WTC11 (cell line): ENCODE measurements around the gene LYRM2. TPM values are rescaled to one million over a fixed set of nuclear protein-coding genes. Genes with fewer than 3 reads are reported as not detected.

Source experiments
- ATAC-seq: fragments of 200-7000 bp; cut with Tn5 transposase; 2 replicates; pipeline ENCODE4 v1.10.0; 2021; ENCODE audit warnings: mild to moderate bottlenecking, moderate library complexity
- CTCF ChIA-PET: fragments of 300-600 bp; sonication (Branson Sonifier 250); formaldehyde crosslinking; loops from one replicate; lab custom pipeline; 2021; ENCODE audit warnings: antibody characterized with exemption; lab: Charles Lee
- POLR2A ChIA-PET: fragments of 350-600 bp; sonication (Branson Sonifier 250); formaldehyde crosslinking; loops from one replicate; lab custom pipeline; 2021; ENCODE audit warnings: antibody characterized with exemption; lab: Charles Lee
- DNase-seq: peaks from one replicate; pipeline ENCODE4 v3.0.0; 2021; ENCODE audit warnings: low spot score
- H3K27ac Mint-ChIP-seq: 2 replicates; pipeline ENCODE4 v1.8.0; 2021; ENCODE audit warnings: mixed read lengths
- H3K27me3 Mint-ChIP-seq: 2 replicates; pipeline ENCODE4 v1.8.0; 2021; ENCODE audit warnings: low read depth, mild to moderate bottlenecking, moderate library complexity, mixed read lengths
- H3K36me3 Mint-ChIP-seq: 2 replicates; pipeline ENCODE4 v1.8.0; 2021; ENCODE audit warnings: mixed read lengths
- H3K4me1 Mint-ChIP-seq: 2 replicates; pipeline ENCODE4 v1.8.0; 2022; ENCODE audit warnings: mixed read lengths
- H3K4me3 Mint-ChIP-seq: 2 replicates; pipeline ENCODE4 v1.8.0; 2021; ENCODE audit warnings: mild to moderate bottlenecking, moderate library complexity, mixed read lengths
- H3K9me3 Mint-ChIP-seq: 2 replicates; pipeline ENCODE4 v1.8.0; 2021; ENCODE audit warnings: mixed read lengths
- ATF1 ChIP-seq: sonication (generic); formaldehyde crosslinking; IDR thresholded peaks from 2 replicates; pipeline ENCODE4 v1.8.1; 2023; ENCODE audit warnings: mild to moderate bottlenecking, moderate library complexity, missing genetic modification reagents
- HMGA2 ChIP-seq: fragments of 250-450 bp; sonication (Bioruptor Pico); IDR thresholded peaks from 2 replicates; pipeline ENCODE4 v1.4.0; 2021; ENCODE audit warnings: mild to moderate bottlenecking, moderate library complexity
- NFATC4 ChIP-seq: fragments of 250-450 bp; sonication (Bioruptor Pico); IDR thresholded peaks from 2 replicates; pipeline ENCODE4 v1.9.0; 2021; ENCODE audit warnings: mild to moderate bottlenecking
- NR3C1 ChIP-seq: sonication (generic); formaldehyde crosslinking; conservative IDR thresholded peaks from 2 replicates; pipeline ENCODE4 v1.8.1; 2023; ENCODE audit warnings: low read depth, mild to moderate bottlenecking, missing genetic modification reagents
- SP1 ChIP-seq: sonication (generic); formaldehyde crosslinking; conservative IDR thresholded peaks from 2 replicates; pipeline ENCODE4 v1.8.1; 2022; ENCODE audit warnings: missing genetic modification reagents
- total RNA-seq: library from RNA; stranded (reverse); gene quantifications from 3 replicates; pipeline ENCODE4 v1.2.3, GENCODE V29; 2021
- TF ChIP-seq, protein P1 (sequence below): fragments of 250-450 bp; sonication (Bioruptor Pico); IDR thresholded peaks from 2 replicates; pipeline ENCODE4 v2.1.2; 2022; ENCODE audit warnings: mild to moderate bottlenecking, moderate library complexity
- TF ChIP-seq, protein P2 (sequence below): fragments of 250-450 bp; sonication (Bioruptor Pico); IDR thresholded peaks from 2 replicates; pipeline ENCODE4 v1.9.0; 2021; ENCODE audit warnings: mild to moderate bottlenecking, borderline replicate concordance
- TF ChIP-seq, protein P3 (sequence below): sonication (generic); formaldehyde crosslinking; IDR thresholded peaks from 2 replicates; pipeline ENCODE4 v1.8.1; 2023; ENCODE audit warnings: mild to moderate bottlenecking, missing genetic modification reagents
- TF ChIP-seq, protein P4 (sequence below): sonication (generic); formaldehyde crosslinking; IDR thresholded peaks from 2 replicates; pipeline ENCODE4 v1.8.1; 2023; ENCODE audit warnings: mild to moderate bottlenecking, missing genetic modification reagents
- TF ChIP-seq, protein P5 (sequence below): sonication (generic); formaldehyde crosslinking; IDR thresholded peaks from 2 replicates; pipeline ENCODE4 v1.8.1; 2023; ENCODE audit warnings: mild to moderate bottlenecking, missing genetic modification reagents, moderate library complexity
- TF ChIP-seq, protein P6 (sequence below): sonication (generic); formaldehyde crosslinking; IDR thresholded peaks from 2 replicates; pipeline ENCODE4 v1.8.1; 2023; ENCODE audit warnings: mild to moderate bottlenecking, missing genetic modification reagents, borderline replicate concordance

Gene LYRM2
- total RNA-seq, 1 experiment from 2014 or later, result 22.2 TPM

DNA sequence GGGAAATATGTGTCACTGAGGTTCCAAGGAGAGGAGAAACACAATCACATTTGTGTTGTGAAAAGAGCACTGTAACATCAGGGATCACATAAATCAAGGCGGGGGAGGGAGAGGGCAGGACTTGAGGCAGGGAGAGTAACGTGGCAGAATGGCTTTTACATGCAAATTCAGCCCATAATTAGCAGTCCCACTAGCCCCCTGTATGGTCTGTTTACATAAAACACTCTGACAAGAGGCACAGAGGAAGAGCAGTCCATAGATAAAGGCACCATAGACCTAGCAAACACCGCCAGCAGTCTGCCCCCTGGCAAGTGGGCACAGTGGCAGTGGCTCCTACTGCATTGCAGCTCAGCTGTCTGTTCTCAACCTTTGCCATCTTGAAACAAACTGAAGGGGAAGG lies 82.7 kb downstream of the LYRM2 start:
- peak; percentile 80 for ATAC-seq
- Mint-ChIP-seq H3K36me3 (peaks cover 17% of the 10 kb centered on the region), H3K4me1 (peaks cover 25% of the 10 kb centered on the region), H3K27me3 (peaks cover 10% of the 10 kb centered on the region), H3K9me3 (peaks cover 29% of the 10 kb centered on the region), H3K27ac (peak overlapping the region; percentile 15; the same call in 1 of the 2 replicates), H3K4me3 (peak overlapping the region; percentile 18; the same call in 1 of the 2 replicates)
- ChIA-PET CTCF (no interaction called here), POLR2A (no interaction called here)
- no peak for DNase-seq
- TF ChIP-seq, protein P1, sequence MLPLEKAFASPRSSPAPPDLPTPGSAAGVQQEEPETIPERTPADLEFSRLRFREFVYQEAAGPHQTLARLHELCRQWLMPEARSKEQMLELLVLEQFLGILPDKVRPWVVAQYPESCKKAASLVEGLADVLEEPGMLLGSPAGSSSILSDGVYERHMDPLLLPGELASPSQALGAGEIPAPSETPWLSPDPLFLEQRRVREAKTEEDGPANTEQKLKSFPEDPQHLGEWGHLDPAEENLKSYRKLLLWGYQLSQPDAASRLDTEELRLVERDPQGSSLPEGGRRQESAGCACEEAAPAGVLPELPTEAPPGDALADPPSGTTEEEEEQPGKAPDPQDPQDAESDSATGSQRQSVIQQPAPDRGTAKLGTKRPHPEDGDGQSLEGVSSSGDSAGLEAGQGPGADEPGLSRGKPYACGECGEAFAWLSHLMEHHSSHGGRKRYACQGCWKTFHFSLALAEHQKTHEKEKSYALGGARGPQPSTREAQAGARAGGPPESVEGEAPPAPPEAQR (CRISPR knock-in tag), result no peak
- TF ChIP-seq, protein P2, sequence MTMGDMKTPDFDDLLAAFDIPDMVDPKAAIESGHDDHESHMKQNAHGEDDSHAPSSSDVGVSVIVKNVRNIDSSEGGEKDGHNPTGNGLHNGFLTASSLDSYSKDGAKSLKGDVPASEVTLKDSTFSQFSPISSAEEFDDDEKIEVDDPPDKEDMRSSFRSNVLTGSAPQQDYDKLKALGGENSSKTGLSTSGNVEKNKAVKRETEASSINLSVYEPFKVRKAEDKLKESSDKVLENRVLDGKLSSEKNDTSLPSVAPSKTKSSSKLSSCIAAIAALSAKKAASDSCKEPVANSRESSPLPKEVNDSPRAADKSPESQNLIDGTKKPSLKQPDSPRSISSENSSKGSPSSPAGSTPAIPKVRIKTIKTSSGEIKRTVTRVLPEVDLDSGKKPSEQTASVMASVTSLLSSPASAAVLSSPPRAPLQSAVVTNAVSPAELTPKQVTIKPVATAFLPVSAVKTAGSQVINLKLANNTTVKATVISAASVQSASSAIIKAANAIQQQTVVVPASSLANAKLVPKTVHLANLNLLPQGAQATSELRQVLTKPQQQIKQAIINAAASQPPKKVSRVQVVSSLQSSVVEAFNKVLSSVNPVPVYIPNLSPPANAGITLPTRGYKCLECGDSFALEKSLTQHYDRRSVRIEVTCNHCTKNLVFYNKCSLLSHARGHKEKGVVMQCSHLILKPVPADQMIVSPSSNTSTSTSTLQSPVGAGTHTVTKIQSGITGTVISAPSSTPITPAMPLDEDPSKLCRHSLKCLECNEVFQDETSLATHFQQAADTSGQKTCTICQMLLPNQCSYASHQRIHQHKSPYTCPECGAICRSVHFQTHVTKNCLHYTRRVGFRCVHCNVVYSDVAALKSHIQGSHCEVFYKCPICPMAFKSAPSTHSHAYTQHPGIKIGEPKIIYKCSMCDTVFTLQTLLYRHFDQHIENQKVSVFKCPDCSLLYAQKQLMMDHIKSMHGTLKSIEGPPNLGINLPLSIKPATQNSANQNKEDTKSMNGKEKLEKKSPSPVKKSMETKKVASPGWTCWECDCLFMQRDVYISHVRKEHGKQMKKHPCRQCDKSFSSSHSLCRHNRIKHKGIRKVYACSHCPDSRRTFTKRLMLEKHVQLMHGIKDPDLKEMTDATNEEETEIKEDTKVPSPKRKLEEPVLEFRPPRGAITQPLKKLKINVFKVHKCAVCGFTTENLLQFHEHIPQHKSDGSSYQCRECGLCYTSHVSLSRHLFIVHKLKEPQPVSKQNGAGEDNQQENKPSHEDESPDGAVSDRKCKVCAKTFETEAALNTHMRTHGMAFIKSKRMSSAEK (CRISPR knock-in tag), result no peak
- TF ChIP-seq, protein P3, sequence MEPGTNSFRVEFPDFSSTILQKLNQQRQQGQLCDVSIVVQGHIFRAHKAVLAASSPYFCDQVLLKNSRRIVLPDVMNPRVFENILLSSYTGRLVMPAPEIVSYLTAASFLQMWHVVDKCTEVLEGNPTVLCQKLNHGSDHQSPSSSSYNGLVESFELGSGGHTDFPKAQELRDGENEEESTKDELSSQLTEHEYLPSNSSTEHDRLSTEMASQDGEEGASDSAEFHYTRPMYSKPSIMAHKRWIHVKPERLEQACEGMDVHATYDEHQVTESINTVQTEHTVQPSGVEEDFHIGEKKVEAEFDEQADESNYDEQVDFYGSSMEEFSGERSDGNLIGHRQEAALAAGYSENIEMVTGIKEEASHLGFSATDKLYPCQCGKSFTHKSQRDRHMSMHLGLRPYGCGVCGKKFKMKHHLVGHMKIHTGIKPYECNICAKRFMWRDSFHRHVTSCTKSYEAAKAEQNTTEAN (CRISPR knock-in tag), result no peak
- TF ChIP-seq NFATC4 (no peak), NR3C1 (CRISPR knock-in tag) (no peak), HMGA2 (CRISPR knock-in tag) (no peak), ATF1 (CRISPR knock-in tag) (no peak)
- TF ChIP-seq, protein P4, sequence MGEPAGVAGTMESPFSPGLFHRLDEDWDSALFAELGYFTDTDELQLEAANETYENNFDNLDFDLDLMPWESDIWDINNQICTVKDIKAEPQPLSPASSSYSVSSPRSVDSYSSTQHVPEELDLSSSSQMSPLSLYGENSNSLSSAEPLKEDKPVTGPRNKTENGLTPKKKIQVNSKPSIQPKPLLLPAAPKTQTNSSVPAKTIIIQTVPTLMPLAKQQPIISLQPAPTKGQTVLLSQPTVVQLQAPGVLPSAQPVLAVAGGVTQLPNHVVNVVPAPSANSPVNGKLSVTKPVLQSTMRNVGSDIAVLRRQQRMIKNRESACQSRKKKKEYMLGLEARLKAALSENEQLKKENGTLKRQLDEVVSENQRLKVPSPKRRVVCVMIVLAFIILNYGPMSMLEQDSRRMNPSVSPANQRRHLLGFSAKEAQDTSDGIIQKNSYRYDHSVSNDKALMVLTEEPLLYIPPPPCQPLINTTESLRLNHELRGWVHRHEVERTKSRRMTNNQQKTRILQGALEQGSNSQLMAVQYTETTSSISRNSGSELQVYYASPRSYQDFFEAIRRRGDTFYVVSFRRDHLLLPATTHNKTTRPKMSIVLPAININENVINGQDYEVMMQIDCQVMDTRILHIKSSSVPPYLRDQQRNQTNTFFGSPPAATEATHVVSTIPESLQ, result no peak

DNA sequence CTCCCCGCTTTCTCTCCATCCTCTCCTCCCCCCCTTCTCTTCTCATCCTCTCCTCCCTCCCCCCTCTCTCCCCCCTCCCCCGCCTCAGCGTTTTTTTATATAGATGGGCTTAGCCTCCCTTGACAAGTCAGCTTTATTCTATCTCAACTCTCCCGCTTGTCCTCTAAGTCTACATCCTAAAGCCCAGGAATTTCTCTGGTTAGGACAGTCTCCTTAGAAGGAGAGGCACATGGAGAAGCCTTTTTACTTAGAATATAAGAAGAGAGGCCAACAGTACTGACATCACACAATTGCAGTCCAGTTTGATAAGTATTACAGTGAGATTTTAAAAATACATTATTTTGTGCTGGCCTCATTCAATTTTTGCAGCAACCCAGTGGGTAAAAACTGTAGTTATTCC lies 83.5 kb downstream of the LYRM2 start:
- Mint-ChIP-seq H3K4me3 (no peak overlapping the region), H3K27me3 (peaks cover 10% of the 10 kb centered on the region), H3K27ac (no peak overlapping the region), H3K9me3 (peaks cover 29% of the 10 kb centered on the region), H3K4me1 (peaks cover 25% of the 10 kb centered on the region), H3K36me3 (peaks cover 17% of the 10 kb centered on the region)
- ChIA-PET POLR2A (no interaction called here), CTCF (no interaction called here)
- TF ChIP-seq, protein P2 (CRISPR knock-in tag), result no peak
- TF ChIP-seq, protein P5, sequence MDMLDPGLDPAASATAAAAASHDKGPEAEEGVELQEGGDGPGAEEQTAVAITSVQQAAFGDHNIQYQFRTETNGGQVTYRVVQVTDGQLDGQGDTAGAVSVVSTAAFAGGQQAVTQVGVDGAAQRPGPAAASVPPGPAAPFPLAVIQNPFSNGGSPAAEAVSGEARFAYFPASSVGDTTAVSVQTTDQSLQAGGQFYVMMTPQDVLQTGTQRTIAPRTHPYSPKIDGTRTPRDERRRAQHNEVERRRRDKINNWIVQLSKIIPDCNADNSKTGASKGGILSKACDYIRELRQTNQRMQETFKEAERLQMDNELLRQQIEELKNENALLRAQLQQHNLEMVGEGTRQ (CRISPR knock-in tag), result no peak
- no peak for TF ChIP-seq SP1
- TF ChIP-seq, protein P6, sequence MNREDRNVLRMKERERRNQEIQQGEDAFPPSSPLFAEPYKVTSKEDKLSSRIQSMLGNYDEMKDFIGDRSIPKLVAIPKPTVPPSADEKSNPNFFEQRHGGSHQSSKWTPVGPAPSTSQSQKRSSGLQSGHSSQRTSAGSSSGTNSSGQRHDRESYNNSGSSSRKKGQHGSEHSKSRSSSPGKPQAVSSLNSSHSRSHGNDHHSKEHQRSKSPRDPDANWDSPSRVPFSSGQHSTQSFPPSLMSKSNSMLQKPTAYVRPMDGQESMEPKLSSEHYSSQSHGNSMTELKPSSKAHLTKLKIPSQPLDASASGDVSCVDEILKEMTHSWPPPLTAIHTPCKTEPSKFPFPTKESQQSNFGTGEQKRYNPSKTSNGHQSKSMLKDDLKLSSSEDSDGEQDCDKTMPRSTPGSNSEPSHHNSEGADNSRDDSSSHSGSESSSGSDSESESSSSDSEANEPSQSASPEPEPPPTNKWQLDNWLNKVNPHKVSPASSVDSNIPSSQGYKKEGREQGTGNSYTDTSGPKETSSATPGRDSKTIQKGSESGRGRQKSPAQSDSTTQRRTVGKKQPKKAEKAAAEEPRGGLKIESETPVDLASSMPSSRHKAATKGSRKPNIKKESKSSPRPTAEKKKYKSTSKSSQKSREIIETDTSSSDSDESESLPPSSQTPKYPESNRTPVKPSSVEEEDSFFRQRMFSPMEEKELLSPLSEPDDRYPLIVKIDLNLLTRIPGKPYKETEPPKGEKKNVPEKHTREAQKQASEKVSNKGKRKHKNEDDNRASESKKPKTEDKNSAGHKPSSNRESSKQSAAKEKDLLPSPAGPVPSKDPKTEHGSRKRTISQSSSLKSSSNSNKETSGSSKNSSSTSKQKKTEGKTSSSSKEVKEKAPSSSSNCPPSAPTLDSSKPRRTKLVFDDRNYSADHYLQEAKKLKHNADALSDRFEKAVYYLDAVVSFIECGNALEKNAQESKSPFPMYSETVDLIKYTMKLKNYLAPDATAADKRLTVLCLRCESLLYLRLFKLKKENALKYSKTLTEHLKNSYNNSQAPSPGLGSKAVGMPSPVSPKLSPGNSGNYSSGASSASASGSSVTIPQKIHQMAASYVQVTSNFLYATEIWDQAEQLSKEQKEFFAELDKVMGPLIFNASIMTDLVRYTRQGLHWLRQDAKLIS (CRISPR knock-in tag), result no peak
- ATAC-seq, result no peak
- DNase-seq, result no peak
